Measurements from ENCODE around the gene COLEC12.

Gene COLEC12

DNA sequence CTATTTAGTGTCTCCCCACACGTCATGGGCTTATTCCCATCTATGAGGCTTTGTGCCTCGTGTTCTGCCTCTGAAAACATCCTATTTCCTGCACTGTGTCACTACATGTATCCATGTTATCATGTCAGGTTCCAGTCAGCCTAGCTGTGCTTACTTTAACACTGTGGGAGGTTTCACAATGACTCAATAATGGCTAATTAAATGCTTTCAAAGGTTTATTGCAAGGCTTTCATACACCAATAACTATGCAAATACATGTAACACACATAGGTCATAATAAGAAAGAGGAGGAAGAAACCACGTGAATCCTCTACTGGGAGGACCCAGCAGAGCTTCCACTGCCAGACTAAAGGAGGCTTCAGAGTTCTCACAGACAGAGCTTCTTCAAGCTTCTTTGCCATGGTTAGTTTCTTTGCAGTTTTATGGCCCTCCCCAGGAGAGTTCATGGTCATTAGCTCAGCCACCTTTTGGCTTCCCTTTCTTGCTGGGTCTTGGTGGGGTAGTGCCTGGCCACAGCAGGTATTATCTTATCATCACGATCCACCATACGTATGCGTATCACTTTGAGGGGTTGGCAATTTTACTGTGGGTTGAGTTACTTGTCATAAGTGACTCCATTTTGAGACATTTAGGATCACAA, 5.1 kb upstream of the COLEC12 start:
- DNase-seq, result peak; percentile 26

DNA sequence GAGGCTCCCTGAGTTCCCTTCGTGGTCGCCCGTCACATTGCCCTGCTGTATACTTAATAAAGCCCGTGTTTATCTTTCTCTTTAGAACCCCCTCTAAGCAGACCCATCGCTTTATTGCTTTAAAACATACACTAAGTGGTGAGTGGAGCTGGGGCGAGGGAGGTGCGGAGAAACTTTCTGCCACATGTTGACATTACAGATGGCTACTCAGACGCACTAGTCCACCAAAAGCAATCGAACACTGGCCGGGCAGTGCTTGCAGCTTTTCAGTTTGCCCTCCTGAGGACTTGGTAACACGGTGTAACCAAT, 859 bp upstream of the COLEC12 start:
- no peak for DNase-seq

DNA sequence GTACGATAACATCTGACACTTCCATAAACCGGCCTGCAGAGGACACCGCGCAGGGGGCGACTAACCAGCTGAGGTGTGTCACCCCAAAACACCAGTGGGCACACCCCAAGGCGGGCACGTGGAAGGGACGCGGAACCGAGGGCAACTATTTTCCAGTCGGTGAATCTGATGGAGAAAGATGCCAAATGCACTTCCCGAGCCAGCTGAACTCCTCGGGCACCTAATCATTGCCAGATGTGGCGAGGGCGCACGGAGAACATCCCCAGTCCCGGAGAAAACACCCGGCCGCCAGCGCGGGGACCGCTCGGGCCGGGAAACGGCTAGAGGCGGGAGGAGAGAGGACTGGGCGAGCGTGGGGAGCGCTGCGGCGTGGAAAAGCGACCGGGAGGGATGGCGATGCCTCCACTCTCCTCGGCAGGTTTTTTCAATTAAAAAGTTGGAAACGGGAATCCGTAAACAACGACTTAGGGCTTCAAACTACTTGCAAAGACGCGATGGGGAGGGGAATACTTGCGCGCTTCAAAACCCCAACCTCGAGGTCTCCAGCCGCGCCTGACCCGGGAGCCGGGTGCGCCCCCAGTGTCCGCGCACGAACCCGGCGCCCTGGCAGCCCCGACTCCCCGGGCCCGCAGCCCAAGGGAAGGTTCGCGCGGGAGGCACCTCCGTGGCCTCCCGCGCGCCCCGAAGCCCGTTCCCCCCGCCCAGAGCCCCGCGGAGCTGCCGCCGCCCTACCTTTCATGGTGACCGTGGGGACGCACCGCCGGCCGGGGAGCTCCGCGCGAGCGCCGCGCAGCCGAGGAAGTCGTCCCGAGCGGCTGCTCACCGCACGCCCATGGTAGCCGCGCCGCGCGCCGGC, 497 bp downstream of the COLEC12 start:
- DNase-seq, result no peak

DNA sequence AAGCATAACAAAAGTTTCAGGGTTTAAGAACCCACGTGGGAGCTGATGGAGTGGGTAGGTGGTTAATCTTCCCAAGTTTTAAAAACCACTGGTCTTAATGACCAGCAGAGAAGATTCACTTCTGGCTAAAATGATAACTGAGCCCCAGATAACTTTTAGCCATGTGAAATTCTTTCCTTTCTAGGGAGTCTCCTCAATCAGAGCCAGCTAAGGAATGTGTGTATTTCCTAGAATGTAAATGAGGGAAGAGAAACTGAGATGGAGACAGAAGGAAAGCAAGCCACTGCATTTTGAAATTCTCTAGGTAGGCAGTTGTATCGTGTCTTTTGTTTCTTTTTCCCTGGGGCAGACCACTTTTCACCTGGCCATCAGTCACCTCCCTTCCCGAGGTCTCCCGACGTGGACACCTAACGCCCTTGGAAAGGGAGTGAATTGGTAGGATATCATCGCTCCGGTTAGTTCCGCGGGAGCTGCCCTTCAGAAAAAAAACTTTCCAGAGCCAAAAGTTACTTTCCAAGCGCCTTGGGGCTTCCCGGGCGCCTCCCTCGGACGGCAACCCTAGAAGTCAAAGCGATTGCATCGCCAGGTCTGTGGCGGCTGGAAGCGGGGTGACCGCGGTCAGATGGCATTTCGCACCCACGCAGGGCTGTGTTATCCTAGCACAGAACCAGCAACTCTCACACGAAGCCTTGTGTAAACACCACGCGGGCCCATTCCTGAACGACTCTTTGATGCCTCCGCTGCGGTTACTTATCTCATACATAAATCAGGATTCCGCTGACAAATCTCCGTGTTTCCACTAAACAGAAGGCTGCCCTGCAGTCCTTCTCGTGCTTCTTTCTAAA, 1.3 kb downstream of the COLEC12 start:
- peak; percentile 9 for DNase-seq

DNA sequence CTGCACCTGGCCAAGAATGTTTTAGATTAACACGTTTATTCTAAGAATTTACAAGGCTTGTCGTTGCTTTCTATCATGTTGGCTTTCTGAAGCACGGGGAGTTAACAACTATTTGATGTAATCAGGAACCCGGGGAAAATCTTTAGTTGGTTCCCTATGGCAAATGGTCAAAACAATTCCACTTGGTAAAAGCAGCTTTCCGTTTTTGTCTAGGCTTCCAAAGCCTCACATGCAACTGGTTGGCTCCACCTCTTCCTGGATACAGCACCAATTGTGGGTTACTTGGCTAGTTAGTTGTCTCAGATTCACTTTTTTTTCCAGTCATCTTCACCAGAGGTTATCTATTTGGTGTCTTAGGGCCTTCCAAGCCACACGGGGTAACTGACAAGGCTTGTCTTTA, 2.8 kb downstream of the COLEC12 start:
- DNase-seq, result no peak

DNA sequence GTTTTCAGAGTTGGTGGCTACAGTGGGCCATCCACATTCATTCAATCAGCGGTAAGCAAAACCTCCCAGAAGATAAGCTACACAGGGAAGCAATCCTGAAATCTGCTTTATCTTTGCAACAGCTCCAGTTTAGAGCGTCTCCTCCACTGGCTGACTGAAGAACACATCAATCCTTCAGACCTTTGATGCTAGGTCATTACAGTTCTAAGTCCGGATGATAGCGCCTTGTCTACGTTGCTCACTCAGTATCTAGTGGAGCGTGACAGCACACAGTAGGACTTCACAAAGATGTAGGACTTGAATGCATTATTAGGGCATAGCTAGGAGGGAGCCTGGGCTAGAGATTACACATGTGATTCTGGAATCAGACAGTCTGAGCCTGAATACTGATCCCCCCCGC, 5.0 kb downstream of the COLEC12 start:
- no peak for DNase-seq

DNA sequence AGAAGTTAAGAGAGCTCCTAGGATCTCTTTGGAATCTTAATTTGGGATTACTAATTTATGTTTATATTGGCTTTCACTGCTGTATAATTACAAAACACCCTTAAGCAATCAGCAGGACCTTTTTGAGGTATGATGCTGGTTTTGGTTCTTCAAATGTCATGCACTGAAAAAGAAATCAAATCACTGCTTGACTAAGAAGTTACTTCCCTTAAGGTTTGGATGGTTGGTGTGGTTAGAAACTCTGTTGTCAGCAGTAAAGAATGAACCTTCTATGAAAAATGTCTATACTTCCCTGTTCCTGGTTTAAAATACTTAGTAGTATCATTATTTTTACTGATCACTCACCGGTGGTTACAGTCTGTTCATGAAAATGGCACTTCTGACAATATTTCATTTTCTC, 5.5 kb downstream of the COLEC12 start:
- no peak for DNase-seq

DNA sequence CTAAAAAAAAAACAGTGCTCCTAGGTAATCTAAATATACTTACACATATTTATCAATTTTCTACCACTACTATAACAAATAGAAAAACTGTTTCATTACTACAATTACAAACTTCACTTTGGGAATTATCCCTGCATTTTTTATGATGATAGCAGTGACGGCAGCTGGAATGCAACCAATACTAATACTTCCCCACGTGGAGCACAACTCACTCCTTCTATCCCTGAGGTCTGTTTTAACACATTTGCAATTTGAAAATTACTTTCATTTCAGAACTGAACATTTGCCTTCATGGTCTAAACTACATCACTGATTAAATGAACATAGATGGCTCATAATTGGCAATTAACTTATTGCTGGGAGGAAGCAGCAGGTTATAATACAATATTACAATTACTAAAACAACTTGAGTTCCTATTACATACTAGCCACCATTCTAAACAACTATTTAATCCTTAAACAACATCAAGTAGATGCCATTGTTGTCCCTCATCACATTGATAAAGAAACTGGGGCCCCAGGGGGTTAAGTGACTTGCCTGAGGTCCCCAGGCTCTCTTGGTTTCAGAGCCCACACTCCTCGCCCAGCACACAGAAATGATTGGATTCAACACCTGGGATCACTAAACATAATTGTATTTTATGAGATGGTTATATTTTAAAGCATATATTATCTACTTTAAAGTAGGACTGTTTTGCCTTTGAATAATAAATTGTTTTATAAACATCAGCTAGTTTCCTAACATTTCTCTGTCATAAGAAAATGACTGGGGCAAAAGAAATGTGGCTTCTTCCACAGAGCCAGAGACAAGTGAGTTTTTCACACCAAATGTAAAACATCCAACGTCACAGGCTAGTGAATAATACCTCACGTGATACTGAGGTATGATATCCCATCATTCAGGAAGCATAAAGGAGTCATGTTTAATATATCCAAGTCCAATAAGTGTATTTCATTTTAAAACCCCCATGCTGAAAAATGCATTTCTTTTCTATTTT, 6.2 kb downstream of the COLEC12 start:
- DNase-seq, result no peak

DNA sequence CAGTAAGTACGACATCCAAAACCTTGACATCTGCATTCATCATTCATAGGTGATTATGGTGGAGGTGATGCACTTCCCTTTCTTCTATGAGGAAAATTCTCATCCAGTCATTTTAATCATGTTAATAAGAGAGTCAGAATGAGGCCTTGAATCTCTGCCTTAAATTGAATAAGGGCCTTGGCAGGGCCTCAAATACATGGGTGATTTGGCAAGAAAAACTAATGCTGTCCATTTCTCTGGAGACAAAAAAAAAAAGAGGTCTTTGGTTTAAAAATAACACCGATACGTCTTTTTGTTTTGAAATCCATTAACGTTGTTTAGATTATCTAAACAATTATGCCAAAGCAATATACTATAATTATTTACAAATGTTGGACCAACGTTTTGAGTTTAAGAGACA, 8.1 kb downstream of the COLEC12 start:
- no peak for DNase-seq

DNA sequence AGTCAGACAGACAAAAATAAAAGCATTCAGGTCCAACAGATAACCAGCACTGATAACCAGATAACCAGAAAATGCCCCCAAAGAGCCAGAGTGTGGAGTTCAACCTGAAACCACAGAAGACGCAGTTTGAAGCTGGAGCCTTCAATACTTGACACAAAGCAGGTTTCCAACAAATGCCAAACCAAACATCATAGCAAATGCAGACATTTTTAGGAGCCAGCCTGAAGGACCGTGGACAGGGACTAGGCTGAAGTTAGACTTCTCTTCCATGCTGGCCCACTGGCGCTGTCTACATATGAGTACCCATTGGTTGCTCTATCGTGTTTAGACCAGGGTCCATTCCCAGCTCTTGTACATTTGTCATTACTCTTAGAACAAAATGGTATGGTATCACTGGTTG, 9.9 kb downstream of the COLEC12 start:
- no peak for DNase-seq

DNA sequence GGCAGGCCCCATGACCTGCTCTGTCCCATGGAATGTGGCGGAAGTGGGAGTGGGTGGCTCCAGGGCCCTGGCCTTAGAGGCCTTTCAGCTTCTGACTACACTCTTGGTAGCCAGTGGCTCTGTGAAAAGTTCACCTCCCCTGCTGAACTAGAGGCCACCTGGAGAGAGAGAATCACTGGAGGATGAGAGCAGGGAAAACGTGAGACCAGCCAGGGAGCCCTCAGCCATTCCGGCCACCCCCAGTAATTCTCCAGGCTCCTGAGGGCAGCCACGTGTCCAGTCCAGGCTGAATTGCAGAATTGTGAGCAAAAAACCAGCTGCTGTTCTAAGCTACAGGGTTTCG, 10.5 kb downstream of the COLEC12 start:
- DNase-seq, result no peak

DNA sequence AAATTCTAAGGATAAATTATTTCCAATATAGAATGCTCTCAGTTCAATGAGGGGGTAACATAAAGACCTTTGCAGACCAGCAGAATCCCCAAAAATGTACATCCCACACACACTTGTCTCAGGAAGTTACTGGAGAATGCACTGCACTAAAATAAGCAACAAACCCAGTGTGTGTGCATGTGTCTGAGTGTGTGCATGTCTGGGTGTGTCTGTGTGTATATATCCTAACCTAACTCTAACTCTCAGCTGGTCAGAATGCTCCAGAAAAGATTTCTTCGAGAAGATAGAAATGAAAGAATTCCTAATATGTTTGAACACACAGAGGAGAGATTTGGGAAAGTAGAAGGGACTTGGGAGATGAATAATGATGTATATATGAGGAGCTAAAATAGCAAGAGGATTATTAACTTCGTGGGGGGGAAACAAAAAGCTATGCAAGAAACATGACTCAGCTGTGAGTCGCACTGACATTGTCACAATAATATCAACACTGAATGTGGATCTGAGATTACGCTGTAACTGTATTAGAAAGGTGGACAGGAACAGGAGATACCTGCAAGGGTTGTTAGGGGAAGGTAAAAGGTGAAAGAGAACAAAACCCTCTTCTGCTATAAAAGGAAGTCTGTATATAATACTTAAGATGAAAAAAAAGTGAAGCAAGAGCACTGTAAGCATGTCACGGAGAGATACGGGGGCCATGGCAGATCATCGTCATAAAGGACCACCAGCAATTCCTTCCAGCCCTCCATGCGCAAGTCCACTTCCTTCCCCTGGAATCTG, 11.1 kb downstream of the COLEC12 start:
- no peak for DNase-seq

DNA sequence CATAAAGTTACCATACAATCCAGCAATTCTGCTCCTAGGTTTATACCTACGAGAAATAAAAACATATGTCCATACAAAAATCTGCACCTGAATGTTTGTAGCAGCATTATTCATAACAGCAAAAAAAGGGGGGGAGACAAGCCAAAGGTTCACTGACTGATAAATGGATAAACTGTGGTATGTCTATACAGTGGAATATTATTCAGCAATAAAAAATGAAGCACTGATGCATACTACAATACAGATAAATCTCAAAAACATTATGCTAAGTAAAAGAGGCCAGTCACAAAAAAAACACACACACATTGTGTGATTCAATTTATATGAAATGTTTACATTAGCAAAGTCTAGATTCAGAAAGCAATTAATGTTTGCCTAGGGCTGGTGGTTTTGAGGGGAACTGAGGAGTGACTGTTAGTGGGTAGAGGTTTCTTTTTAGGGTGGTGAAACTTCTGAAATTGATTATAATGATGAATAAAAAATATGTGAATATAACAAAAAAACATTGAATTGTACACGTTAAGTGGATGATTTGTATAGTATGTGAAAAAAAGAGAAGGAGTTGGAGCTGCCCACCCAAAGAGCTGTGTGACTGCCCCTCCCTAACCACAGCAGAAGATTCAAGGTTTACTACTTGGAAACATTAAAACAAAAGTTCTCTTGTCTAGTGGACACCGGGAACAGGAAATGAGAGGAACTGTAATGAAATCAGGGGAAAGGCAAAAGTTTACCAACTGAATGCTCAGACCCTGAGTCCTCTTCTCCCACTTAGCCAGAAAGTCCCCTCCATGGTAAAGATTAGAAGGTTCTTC, 13.4 kb downstream of the COLEC12 start:
- no peak for DNase-seq

DNA sequence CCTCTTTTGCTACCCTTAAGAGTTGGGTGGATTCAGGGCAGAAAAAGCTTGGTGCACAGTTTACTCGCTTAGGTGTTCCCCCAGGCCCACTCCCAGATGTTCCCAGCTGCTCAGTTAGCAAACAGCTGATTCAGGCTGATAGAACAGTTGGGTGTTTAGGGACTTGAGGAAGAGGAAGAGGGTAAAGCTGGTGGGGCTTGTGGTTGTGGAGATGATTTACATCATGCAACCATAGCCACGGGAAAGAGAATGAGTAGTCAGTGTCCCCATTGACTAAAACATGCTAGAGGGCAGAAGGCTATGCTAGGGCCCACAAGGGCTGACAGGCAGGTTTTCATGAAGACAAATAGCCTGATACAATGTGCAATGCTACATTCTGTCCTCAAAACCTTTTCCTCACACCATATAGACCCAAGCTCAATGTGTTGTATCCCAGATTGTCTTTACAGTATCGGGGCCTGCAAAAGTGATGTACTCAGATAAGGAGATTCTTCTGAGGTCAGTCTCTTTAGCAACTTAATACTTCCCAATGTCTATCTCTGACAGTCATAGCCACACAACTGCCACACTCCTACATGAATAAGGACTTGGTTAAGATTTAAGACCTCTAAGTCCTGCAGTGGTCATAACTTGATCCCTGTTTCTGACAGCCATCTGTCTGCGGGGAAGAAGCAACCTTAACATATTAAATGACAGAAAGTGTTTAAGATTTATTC, 15.6 kb downstream of the COLEC12 start:
- DNase-seq, result no peak

DNA sequence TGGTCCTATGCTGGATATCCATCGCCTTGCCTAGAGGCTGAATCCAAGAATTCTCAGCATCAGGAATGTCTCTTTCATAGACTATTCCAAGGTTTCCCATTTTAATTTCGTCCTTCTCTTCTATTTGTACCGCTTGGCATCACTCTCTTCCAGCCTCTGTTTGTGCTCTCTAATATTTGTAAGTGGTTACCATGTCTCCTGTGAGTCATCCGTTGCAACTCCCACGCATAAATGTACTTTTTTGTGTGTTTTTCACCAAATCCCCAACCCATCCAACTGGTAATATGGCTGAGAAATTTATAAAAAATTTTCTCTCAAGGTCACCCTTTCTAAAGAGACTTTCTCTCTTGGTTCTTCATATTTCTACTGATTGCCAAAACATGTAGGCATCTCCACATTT, 21.8 kb downstream of the COLEC12 start:
- DNase-seq, result no peak

DNA sequence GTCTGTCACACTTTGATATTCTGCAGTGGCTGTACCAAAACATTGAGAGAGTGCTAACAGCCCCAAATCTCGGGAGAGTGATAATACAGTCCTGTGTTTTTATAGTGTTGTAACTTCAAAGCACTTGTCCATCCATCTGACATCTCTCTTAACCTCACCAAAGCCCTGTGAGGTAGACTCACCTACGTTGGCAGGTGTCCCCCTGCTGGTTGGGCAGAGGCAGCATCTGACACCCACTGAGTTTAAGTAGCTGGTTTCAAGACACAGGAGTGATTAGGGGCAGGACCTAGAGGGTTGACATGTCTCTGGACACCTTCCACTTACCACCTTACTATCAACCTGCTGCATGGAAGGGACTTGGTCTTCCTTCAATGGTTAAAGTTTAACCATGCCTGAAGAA, 22.9 kb downstream of the COLEC12 start:
- DNase-seq, result no peak

DNA sequence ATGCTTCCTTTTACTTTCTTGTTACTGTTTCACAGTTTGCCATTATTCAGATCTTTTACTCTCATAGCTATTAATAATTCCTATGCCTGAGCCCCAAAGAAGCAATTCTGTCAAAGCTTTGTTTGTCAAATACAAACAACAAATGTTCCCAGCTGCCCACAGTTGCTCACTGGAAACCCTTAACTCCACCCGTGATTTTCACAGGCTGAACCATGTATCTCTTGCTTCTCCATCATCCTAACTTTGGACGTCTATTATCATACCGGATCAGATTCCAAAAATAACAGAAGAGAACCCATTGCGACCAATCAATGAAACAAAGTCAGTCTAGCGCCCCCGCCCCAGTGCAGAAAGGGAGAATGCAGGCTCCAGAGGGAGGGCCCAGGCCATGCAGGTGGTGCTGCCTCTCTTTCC, 24.2 kb downstream of the COLEC12 start:
- DNase-seq, result no peak

DNA sequence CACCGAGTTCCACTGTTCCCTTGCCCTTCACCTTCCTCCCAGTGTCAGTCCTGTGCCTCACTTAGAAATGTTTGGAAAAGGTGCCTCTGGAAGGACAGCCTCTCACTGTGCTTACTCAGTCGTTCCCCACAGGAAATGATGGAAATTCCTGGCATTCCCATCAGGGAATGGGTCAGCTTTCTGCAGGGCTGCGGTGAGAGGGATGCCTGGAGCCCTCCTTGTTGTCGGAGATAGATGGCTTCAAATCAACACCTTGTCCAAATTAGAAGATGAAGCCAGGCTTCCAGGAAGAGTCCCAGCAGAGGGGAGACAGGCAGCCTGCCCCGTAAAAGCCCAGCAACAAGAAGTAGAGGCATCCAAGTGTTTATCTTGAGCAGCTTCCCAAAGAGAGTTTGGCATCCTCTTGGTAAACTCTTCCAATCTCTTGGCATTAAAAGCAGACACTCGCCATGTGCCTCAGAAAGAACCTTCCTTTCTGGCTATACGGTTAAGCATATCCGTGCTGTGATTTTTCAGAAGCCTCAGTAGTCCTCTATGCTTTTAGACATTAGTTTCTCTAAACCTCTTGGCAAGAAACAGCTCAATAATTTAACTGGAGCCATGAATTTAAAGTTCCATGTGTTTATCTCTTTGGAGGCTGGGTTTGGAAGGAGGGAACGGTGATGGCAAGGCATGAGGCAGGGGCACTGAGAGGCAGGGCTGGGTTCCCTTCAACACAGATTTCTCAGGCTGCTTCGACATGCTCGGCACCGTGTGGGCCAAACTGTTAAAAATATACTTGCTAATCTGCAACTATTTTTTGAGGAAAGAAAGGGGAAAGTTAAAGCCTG, 25.1 kb downstream of the COLEC12 start:
- DNase-seq, result no peak

DNA sequence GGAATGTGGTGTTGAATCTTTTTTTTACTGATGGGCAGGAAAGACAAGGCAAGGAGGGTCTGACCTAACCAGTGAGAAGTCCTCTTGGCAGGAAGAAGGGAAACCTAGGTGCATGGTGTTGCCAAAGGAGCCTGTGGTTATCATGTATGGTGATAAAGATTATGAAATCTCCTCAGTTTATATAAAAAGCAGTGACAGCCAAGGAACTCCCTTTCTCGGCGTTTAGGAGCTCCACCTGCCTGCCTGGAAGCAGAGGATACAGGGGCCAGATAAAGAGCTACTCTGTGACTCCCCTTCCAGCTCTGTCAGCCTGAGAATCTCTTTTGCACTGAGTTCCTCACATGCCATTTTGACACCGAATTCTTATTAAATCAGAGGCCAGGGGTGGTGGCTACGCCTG, 26.1 kb downstream of the COLEC12 start:
- DNase-seq, result no peak

Measured in NCI-H748 treated with DMSO at 0.1 percent for 48 hours (cell line).